NOMO-1 (cell line): ENCODE data around the gene METAP1D.

Experiments used
- DNase-seq, 2 experiments: peaks; one replicate each; lab custom pipeline; 2025; ENCODE audit not compliant: unreplicated experiment in 2 of 2; lab: John Stamatoyannopoulos, UW

Gene METAP1D

DNA sequence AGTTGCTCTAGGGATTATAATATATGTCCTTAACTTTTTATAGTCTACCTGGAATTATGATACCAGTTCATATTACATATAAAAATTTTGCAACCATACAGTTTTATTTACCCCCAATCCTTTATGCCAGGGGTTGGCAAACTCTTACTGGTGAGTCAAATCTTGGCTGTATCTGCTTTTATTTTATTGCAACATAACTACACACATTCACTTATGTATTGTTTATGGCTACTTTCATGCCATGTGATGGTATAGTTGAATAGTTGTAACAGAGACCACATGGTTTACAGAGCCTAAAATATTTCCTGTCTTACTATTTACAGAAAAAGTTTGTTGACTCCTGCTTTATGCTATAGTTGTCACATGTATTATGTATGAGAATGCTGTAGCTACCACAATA is 128.7 kb downstream of the METAP1D start:
- DNase-seq, result no peak

- no peak for DNase-seq
Observed at GRCh38 chr2:172129404-172129803, 129.7 kb downstream of the METAP1D start.
